ENCODE measurements around the gene MIDN.

MIDN gene

DNA sequence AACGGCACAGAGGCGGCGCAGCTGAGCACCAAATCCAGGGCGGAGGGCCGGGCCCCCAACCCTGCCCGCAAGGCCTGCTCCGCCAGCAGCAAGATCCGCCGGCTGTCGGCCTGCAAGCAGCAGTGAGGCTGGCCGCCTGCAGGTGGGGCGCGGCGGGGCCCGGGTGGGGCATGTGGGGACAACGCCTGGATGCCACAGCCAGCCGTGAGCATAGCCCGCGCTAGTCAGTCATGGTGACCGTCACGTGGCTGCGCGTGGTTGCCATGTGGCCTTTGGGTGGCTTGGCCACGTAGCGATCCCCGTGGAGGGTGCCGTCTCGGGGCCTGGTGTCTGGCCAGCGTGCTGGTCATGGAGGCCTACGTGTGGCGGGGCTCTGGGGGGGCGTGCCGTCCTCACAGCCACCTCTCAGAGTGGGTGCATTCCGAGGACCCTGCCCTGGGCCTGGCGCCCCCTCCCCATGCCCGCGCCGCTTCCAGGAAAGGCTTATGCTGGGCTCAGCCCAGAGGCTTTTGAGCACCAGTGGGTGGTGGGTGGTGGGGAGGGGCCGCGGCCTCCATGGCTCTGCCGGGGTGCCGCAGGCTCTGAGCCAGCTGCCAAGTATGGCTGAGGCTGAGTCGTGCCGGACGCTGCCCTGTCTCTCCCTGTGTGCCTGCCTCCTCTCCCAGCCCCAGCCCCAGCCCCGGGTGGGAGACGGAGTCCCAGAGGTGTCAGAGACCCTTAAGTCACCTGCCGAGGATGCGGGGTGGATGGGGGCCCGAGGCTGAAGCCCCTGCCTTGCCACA is 21.7 kb upstream of the MIDN start:
- TF ChIP-seq, protein P1, sequence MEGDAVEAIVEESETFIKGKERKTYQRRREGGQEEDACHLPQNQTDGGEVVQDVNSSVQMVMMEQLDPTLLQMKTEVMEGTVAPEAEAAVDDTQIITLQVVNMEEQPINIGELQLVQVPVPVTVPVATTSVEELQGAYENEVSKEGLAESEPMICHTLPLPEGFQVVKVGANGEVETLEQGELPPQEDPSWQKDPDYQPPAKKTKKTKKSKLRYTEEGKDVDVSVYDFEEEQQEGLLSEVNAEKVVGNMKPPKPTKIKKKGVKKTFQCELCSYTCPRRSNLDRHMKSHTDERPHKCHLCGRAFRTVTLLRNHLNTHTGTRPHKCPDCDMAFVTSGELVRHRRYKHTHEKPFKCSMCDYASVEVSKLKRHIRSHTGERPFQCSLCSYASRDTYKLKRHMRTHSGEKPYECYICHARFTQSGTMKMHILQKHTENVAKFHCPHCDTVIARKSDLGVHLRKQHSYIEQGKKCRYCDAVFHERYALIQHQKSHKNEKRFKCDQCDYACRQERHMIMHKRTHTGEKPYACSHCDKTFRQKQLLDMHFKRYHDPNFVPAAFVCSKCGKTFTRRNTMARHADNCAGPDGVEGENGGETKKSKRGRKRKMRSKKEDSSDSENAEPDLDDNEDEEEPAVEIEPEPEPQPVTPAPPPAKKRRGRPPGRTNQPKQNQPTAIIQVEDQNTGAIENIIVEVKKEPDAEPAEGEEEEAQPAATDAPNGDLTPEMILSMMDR (IDR thresholded peaks at IDR 0.05; ENCODE audit: control insufficient read depth, extremely low read depth, insufficient read depth) = no peak
- no peak overlapping the region for H3K4me3 ChIP-seq (ENCODE audit: low read depth, low read length)
- DNase-seq (ENCODE audit: low read depth) = no peak

DNA sequence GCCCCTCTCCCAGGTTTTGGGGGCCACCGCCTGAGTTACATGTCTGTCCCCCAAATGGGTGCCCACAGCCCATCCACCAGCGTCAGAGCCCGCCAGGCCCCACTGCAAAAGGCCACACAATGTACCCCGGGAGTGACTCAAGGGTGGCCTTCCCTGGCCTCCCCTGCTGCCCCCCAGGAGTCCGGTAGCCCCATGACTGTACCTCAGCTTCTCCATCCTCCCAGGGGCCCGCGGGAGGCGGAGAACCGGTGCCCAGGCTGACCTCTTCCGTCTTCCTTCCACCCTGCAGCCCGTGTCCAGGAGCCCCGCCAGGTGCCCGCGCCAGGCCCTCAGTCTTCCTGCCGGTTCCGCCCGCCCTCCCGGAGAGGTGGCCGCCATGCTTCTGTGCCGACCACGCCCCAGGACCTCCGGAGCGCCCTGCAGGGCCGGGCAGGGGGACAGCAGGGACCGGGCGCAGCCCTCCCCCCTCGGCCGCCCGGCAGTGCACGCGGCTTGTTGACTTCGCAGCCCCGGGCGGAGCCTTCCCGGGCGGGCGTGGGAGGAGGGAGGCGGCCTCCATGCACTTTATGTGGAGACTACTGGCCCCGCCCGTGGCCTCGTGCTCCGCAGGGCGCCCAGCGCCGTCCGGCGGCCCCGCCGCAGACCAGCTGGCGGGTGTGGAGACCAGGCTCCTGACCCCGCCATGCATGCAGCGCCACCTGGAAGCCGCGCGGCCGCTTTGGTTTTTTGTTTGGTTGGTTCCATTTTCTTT is 20.9 kb upstream of the MIDN start:
- DNase-seq (ENCODE audit: low read depth) = no peak
- TF ChIP-seq, protein P1 (IDR thresholded peaks at IDR 0.05; ENCODE audit: control insufficient read depth, extremely low read depth, insufficient read depth) = no peak
- H3K4me3 ChIP-seq (ENCODE audit: low read depth, low read length) = no peak overlapping the region

DNA sequence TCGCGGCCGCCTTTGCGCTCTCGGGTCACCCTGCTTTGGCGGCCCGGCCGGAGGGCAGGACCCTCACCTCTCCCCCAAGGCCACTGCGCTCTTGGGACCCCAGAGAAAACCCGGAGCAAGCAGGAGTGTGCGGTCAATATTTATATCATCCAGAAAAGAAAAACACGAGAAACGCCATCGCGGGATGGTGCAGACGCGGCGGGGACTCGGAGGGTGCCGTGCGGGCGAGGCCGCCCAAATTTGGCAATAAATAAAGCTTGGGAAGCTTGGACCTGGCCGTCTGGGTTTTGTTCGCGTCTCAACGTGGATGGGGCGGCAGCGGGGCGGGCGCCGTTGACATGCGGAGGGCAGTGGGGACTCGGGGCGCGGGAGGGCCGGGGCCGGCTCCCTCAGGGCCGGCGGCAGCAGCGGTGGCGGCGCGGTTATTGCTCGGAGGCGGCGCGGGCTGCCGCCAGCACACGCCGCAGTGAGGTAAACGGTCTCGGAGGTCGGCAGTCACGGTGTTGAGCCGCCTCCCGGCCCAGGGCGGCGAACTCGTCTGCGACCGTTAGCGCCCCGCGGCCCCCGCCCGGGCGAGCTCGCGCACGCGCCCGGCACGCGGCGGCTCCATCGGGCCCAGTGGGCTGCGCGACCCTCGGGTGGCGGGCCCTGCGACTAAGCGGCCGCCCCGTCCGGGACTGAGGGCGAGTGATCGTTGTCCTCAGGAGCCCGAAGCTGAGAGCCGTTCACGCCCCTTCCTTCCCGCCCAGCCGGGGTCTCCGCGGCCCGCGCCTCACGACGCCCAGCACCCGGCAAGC is 20.0 kb upstream of the MIDN start:
- H3K4me3 ChIP-seq (ENCODE audit: low read depth, low read length) = no peak overlapping the region
- TF ChIP-seq, protein P1 (IDR thresholded peaks at IDR 0.05; ENCODE audit: control insufficient read depth, extremely low read depth, insufficient read depth) = no peak
- no peak for DNase-seq (ENCODE audit: low read depth)

DNA sequence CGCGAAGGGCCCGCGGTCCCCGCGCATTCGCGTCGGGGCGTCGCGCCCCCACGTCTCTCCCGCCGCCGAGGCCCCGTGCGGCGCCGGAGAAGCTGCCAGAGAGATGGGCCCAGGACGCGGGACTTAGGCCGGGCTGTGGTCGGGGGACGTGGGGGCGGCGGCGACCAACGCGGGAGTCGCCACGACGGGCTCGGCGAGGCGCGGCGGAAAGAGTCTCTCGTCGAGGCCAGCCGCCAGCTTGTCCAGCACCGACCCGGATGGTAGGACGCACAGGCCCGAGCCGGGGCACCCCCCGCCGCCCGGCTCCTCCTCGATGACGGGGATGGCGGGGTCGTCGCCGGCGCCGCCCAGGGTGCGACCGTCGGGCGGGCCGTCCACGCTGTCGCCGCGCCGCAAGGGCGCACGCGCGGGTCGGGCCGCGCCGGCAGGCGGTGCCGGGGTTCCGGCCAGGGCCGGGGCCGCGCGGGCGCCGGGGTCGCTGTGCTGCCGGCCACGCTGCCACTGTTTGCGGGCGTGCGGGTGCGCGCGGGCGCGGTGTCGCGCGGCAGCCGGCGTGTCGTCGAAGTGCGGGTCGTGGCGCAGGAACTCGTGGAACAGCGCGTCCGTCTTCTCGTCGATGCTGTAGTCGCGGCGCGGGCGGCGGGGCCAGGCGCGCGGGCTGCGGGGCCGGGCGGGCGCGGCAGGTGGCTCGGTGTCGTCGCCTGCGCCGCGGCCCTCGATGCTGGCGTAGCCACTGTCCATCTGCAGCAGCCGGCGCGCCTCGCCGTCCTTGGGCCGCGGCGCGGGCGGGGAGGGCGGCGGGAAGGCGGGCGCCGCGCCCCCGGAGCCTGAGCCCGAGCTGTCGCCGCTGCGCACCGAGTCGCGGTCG is 19.1 kb upstream of the MIDN start:
- no peak overlapping the region for H3K4me3 ChIP-seq (ENCODE audit: low read depth, low read length)
- TF ChIP-seq, protein P1 (IDR thresholded peaks at IDR 0.05; ENCODE audit: control insufficient read depth, extremely low read depth, insufficient read depth) = no peak
- no peak for DNase-seq (ENCODE audit: low read depth)

DNA sequence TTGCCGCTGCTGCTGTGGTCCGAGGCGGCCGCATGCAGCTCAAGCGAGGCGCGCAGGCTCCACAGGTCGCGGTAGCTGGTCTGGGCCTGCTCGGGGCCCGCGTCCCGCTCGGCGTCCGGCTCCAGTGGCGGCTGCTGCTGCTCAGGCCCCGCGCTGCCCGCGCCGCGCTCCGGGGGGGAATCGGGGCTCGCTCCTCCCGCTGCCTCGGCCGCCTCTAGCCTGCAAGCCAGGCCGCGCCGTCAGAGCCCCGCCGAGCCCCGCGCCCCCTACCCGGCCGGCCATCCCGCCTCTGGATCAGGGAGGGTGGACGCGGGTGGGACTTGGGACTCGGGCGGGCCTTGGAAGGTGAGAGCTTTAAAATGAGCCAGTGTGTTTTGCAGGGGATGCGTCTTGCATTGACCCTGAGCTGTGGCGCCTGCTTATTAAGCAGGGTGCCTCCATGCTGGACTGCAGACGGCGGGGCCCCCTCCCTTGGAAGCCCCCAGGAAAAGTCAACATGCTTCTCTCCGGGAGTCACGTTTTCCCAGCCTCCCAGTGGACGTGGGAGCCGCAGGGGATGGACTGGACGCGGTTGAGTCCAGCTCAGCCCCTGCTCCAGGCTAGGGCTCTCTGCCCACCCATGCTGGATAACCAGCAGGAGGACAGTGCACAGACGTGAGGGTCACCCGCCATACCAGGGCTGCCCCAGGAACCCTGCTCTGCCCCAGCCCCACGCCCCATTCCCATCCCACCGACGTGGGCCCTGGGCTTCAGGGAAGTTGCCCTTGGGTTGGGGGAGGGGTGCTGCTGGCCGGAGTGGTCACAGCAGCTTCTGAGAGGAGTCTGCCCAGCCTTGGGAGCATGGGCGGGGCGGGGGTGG is 18.2 kb upstream of the MIDN start:
- H3K4me3 ChIP-seq (ENCODE audit: low read depth, low read length) = no peak overlapping the region
- no peak for DNase-seq (ENCODE audit: low read depth)
- TF ChIP-seq, protein P1 (IDR thresholded peaks at IDR 0.05; ENCODE audit: control insufficient read depth, extremely low read depth, insufficient read depth) = no peak

All from LNCaP clone FGC (cell line).